GM21825 (cell line): ENCODE measurements around the gene RTL10.

Source experiments
- ATAC-seq: cut with Tn5 transposase; IDR thresholded peaks from one replicate; pipeline ENCODE4 v1.9.1; 2021; ENCODE audit warnings: mild to moderate bottlenecking, moderate library complexity; ENCODE audit not compliant: unreplicated experiment

RTL10 gene

DNA sequence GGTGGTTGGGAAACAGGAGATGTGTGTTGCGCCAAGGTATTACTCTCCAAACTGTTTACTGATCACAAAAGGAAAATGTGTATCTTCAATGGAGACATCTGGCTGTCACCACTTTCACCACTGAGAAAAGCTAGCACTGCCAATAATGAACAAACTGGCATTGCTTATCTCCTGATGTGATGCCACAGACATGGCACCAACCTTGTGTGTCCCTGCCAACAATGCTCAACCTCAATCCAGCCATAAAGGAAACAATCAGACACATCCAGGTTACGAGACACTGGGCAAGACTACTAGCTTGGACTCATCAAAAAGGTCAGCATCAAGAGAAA lies 28.1 kb downstream of the RTL10 start:
- no peak for ATAC-seq

DNA sequence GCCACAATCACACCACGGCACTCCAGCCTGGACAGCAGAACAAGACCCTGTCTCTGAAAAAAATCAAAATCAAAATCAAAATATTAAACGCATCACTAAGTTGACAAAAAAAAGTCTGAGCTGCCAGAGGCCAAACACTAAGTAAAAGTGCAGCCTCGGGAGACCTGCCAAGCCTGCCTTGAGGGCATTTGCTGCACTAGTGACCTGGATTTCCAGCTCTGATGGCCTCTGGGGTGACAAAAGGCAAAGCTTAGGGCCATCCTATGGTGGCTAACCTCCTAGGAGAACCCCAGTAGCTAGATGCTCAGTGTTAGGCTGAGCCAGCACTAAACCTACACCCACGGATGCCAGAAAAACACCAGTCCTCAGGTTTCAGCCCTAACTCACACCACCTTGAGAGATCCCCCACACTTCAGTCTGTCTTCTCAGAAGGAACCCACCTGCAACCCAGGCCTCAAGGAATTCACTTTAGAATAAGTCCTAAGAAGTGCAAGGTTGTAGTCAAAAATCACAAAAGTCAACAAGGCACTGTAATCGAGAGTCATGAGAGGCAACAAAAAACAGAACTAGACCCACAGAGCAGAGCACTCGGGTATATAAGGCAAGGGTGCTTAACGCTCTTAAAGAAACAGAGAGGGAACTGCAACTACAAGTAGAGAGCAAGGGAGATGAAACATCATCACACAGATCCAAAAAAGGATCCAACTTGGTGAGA lies 28.6 kb downstream of the RTL10 start:
- ATAC-seq, result no peak

DNA sequence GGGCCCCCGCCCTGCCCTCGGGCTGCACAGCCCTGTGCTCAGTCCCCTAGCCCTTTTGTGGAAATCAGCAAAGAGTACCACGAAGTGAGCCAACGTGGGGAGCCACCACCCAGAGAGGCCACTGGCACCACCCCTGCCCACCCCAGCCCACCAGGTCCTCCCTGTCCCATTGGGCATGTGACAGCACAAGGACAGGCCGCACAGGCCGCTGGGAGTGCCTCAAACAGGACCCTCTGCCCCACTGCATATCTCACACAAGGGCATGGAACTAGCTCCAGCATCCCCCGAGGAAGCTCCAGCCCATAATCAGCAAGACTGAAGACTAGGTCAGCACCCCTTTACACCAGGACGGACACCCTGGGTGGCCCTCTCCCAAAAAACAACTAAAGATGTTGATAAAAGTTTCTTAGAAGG lies 29.7 kb downstream of the RTL10 start:
- ATAC-seq, result no peak

DNA sequence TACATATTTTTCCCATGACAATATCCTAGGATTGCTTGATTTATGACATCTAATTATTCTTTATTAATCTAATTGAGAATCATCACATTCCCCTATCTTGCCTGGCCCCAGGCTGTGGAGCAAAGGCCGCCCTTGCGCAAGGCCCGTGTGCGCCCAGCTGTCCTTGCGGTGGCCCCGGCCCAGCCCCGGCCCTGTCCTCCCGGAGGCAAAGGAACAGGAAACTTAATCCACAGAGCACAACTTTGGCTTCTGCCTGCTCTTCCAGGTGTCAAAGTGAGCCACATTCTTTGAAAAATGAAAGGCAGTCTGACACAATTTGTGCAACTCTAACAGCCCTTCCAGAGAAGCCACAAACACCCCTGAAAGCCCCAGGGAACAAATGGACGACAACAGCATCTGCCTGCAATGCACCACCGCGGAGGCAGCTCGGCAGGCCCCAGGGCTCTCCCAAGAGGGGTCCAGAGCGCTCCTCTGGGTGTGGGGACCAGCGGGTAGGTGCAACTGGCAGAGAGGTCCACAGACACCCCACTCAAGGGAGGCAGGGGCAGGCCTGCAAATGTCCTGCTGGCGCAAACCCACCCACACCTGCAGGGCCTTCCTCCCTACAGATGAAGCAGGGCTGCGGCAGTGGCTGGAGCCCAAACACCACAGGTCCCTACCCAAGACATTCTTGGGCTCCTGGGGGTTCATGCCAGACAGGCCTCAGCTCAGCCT lies 30.3 kb downstream of the RTL10 start:
- no peak for ATAC-seq

DNA sequence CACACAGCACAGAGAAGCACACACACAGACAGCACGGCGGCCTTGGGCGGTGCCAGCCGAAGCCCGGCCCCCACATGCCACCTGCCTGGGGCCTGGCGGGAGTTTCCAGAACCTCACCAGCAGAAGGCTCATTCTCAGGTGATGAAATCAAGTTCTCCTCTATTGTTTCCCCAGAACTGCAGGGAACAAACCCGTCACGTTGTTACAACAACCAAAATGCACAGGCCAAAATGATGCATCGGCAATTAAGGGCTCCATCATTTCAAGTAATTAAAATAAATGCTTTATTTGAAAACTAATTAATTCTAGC lies 30.8 kb downstream of the RTL10 start:
- no peak for ATAC-seq

DNA sequence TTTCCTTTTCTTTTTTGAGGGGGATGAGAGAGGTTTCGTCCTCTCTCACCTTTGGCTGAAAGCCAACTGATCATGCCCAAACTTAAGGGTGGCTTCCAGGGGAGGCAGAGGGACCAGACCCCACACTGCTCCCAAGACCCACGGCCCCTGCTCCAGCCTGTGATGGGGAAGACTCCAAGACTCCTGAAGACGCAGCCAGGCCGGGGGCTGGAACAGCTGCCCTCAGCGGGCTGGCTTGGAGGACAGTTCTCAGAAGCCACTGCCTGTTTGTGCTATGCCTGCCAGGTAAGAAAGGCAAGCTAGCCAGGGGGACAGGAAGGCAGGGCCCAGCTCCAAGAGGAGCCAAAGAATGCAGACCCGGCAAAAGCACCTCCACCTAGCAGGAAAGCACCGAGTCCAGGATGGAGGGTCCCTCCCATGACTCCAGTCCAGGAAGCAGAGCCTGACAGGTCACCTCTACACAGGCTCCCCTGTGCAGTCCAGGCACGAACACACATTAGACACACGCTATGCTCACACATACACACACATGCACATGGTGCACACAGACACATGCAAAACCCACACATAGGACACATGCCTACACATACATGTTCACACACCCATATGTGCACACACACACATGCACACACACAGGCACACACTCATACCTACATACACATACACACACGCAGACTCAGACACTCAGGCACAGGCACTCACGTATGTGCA lies 31.3 kb downstream of the RTL10 start:
- ATAC-seq, result no peak

DNA sequence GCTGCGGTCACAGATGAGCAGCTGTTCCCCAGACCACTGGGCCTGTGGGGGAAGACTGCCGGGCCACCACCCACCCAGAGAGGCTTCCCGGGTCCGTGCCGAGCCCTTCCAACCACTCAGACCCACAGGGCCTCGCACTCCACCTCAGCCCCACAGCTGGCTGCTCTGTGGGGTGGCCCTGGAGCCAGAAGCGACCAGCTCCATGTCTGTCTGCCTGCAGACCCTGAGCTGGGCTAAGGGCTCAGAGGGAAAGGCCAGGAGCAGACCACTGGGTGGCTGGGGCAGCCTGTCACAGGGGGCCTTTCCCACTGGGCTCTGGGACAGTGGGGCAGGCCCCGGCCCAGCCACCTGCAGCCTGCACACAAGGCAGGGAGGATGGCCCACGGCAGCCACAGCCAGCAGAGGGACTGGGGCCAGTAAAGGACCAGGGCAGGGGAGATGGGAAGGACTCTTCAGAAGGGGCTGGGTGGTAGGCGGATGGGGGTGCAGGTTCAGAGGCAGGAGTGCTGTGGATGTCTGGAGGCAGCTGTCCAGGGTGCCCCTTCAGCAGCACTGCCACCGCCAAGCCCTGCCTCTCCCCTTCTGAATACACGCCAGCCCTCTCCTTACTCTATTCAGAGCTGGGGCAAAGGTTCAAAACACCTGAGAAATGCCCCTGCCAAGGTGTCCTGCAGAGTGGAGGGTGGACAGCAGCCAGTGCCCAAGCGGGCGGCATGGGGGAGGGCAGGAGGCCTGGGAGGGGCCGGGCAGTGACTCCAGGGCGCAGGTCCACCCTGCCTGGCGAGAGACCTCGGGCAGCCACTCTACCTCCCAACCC lies 32.2 kb downstream of the RTL10 start:
- no peak for ATAC-seq

DNA sequence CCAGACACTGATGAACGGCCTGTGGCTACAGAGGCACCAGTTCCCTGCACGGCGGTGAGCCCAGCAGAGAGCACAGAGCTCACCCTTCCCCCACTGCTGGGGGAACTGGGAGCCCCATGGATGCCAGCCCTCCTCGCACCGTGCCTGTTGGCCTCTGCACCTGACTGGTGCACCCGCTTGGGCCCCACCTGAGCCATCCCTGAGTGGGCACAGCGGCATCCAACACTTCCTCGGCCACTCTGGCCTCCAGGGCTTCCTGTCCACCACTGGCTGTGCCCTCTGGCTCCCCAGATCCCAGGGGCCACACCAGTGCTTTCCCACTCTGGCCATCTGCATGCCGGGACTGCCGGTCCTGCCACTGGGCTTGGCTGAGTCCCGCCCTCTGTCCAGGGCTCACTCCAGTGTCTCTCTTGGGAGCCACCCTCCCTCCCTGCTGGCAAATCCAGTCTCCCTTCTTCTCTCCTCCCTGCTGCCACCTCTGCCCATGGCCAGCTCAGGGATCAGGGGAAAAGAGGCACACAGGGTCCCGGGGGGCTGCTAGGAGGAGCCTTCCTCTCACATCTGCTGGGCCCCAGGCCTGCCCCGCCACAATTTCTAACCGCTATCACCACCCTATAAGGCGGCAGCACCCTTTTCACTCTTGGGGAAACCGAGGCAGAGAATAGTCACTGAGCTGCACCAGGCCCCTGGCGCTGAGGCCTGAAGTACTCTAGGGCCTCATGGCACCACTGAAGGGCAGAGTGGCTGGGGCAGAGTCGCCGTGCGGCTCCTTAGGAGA lies 33.0 kb downstream of the RTL10 start:
- ATAC-seq, result no peak

DNA sequence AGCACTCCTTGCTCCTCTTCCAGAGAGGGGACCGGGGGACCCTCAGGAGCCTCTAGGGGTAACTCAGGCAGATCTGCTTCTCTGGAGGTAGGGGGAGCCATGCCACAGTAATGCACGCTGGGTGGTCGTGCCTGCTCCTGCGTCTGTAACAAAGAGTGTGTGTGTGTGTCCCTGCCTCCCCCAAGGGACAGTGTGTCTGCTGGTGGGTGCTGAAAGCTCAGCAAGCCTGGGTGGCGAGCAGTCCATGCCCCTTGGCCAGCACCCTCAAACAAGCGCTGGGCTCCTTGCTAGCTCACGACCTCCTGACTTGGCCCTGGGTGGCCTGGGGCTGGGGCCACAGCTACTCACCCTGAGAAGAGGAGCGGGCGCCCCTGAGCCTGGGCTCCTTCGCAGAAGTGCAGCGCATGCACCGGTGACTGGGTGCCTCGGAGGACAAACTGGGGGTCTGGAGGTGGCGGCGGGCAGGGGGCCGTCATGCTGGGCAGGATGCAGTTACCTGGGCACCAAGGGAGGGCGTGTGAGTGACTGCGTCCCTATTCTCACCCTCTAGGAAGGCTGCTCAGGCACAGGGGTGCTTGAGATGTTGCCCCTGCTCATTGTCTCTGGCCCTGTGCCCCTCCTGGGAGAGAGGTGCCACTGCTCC lies 33.7 kb downstream of the RTL10 start:
- no peak for ATAC-seq

DNA sequence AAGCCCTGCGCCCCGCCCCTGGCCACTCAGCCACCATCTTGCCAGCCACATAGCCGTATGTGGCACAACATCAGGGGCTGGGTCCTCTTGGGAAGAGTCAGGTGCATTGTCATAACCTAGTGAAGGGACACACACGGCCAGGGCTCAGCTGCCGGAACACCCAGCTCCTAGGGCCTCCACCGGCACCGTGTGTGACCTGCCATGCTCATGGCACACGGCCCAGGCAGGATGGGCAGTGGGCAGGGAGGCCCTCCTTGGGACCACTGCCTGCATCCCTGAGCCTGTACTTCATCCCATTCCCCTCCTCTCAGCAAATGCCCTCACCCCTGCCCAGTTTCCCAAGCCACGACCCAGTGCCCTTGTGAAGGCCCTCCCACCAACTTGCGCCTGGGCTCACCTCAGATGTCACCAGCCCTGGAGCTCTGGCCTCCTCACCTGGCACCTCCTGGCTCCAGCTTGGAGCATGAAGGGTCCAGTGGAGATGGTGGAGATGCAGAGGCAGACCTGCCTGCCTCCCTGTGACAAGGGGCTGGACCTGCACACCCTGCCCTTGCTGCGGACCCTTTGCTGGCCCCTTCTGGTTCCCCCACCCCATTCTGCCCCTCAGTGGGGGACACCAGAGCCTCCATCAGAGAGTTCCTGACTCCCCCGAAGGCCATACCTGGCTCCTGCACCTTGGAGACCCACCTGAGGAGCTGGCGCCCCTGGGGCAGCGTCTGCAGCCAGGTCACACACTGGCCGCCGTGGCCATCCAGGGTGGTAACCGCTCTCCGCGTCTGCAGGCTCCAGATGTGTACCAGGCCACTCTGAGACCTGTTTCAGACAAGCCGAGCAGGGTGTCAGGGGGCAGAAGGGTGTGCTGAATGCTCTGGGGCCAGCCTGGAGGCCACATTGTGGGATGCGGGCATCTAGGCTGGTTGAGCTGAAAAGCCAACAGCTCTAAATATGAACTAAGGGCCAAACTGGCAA lies 34.5 kb downstream of the RTL10 start:
- ATAC-seq, result no peak

DNA sequence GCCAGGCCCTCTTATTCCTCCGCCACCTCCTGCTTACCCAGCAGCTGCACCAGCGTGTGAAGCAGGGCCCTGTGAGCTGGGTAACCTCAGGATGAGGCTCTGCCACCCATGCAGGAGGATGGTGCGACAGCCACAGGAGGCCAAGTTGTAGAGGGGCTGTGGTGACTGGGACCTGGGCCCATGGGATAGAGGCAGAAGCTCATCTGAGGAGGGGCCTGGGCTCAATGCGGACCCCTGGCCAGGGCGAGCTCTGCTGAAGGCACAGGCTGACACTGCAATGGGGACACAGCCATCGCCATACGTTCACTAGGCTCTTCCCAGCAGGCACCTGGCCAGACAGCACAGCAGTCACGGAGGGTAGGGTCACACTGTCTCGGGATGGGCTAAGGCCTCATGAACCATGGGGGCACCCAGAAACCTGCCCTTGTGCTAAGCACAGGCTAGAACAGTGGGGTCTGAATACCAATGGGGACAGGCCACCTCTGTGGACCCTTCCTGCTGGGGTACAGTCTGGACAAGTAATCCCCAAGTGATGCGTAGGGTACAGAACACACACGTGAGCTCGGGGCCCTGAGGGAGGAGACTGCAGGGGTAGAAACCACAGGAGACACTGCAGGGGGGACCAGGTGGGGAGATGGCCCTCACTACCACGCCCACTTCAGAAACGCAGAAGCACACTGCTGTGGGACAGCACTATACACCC lies 35.3 kb downstream of the RTL10 start:
- ATAC-seq, result no peak

DNA sequence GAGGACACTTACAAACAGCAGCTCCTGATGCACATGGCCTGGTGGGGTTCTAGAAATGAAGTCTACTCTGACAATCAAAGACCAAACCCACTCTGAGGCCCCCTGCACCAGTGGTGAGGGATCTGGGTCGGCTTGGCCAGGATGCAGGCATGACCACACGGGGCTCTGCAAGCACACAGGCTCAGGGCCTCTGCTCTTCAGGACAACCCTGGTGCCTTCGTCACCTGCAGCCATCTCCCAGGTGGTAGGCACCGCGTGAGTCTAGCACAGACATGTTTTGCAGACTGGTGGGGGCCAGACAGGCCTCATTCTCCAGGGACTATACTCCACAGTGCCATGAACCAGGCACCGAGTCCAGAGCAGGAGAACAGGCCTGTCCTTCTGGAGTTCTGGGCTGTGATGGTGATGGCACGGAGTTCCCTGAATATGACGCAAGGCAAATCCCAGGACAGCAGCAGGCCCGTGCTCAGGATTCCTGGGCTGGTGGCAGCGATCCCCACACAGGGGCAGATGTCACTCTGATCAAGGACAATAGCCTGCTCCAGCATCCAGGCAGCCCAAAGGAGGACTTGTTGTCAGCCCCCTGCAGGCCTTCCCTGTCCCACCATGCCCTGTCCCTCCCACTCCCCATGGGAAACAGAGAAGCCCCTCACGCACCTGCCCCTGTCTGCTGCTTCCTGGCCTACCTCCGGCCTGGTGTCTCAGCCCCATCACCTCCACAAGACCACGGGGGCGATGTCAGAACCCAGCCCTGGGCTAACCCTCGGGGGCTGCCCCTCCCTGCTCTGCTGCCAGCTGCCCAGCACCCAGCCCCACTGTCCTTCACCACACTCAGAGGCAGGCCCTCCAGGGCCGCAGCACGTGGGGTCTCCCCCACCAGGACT lies 36.1 kb downstream of the RTL10 start:
- no peak for ATAC-seq

DNA sequence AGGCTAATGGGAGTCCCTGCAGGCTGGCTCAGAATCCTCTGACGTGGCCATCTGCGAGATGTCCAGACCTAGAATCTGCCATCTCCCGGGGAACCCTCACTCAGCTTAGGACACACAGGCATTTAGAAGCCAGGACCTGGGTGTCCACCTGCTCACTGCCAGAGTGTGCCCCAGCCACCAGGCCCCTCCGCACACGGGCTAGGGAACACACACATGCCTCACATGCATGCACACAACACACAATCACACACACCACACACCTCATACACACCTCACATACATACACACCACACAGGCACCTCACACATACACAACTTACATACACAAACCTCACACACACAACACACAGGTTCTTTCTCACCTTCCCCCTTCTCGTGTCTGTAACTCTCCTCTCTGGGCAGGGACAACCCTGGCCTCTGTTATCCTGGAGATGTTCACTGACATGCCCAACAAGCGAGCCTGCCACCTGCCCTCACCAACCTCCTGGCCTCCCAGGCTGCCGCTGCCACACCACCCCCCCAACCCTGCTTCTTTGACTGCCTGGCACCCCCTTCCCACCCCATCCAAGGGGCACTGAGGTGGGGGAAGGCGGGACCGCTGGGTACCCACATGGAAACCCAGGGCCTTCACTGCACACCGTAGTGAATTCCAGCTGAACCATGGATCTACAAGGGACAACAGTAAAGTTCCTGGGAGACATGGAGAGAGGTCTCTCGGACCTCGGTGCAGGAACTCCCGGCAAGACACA lies 38.1 kb downstream of the RTL10 start:
- no peak for ATAC-seq

DNA sequence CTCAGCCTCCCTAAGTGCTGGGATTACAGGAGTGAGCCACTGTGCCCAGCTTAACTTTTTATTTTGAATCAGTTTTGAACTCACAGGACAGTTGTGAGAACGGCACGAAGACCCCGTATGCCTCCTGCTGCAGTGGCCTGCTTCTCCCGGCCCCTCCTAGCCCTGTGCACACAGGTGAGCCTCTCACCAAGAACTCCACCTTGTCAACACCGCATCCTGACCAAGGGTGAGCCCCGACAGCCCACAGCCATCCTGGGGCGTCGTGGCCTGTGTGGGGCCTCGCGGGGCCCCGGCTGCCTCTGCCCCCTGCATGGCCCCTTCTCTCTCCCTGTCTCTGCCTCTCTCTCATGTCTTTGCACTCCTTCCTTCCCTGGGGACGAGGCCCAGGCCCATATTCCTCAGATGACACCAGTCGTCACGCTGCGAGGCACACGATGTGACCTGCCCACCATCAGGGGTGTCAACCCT lies 38.8 kb downstream of the RTL10 start:
- no peak for ATAC-seq

DNA sequence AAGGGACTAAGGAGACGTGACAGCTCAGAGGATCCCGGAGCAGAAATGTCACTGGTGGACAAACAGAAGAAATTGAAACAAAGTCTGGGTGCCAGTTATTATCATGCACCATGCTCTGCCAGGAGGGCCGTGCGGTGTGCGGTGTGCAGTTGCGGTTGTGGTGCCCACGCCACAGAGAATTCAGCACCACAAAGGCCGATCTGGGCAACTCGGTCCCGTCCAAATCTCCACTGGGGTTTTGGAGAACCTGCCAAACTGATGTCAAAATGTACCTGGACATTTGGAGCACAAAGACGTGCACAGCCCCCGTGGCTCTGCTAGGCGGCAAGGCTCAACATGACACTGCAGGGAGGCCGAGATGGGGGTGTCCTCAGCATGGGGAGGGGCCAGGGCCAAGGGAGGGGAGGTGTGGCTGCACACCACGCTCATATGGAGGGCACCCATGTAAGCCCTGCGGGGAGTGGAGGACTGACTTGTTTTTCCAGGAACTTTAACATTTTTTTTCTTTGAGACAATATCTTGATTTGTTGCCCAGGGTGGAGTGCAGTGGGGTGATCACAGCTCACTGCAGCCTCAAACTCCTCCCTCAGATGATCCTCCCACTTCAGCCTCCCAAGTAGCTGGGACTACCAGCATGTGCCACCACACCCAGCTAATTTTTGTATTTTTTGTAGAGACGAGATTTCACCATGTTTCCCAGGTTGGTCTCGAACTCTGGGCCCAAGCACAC lies 39.4 kb downstream of the RTL10 start:
- no peak for ATAC-seq

DNA sequence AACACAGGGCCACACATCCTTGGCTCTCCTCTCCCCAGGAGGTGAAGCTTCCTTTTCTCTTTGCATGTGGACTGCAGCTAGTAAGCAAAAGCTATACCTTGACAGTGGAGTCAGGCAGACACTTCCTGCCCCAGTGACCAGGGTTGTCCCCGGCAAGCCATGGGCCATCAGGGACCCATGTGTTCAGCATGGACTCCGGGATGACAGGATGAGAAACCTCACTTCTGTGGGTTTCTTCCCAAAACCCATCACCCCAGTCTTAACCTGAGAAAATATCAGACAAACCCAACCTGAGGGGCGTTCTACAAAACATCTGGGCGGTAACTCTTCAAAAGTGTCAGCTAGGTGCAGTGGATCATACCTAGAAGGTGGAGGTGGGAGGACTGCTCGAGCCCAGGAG lies 40.2 kb downstream of the RTL10 start:
- ATAC-seq, result no peak
